Thyroid gland (tissue), 4 donors: ENCODE results near the gene KIRREL3. TPM values are rescaled to one million over a fixed set of nuclear protein-coding genes. Genes with fewer than 3 reads are reported as not detected.

Experiments
- DNase-seq, 2 donors: peaks; one replicate each; pipeline ENCODE4 v3.0.0-alpha.2; 2019
- H3K27ac ChIP-seq, 3 donors: fragments of 200-600 bp; sonication (generic); 1 replicate in 2 of 3; 2 replicates in 1 of 3; pipeline ENCODE4 v1.5.1; 2016 to 2019; ENCODE audit warnings: mild to moderate bottlenecking in 1 of 3, moderate library complexity in 1 of 3
- H3K27me3 ChIP-seq: fragments of 200-600 bp; sonication (generic); one replicate; pipeline ENCODE4 v1.5.1; 2019
- H3K36me3 ChIP-seq, 2 donors: fragments of 200-600 bp; sonication (generic); one replicate each; pipeline ENCODE4 v1.5.1; 2016 to 2019
- H3K4me1 ChIP-seq, 2 donors: fragments of 200-600 bp; sonication (generic); one replicate each; pipeline ENCODE4 v1.5.1; 2017 to 2019
- H3K4me3 ChIP-seq, 3 donors: fragments of 200-600 bp; sonication (generic); replicated peaks in 1 of 3; 1 replicate in 2 of 3; 2 replicates in 1 of 3; pipeline ENCODE4 v1.5.1; 2016; ENCODE audit warnings: mild to moderate bottlenecking in 1 of 3
- H3K9me3 ChIP-seq: fragments of 200-600 bp; sonication (generic); one replicate; pipeline ENCODE4 v1.5.1; 2017
- CTCF ChIP-seq, 6 experiments: fragments of 200-600 bp in 3 of 6; fragments of 450-650 bp in 3 of 6; sonication (generic) in 3 of 6; IDR thresholded peaks; one replicate each; pipeline ENCODE4 v1.5.1; 2016 to 2019; ENCODE audit warnings: antibody characterized with exemption in 6 of 6, mild to moderate bottlenecking in 2 of 6, inconsistent platforms in 1 of 6, moderate library complexity in 1 of 6
- POLR2A ChIP-seq, 2 donors: fragments of 450-650 bp; IDR thresholded peaks; one replicate each; pipeline ENCODE4 v1.6.1; 2017; ENCODE audit warnings: antibody characterized with exemption in 2 of 2, mild to moderate bottlenecking in 2 of 2, moderate library complexity in 1 of 2
- WGBS, 2 donors: methylation state at CpG; one replicate each; pipeline ENCODE4 v1.1.5; 2017; 5-methylcytosine and 5-hydroxymethylcytosine counted together
- intact Hi-C: fragments of 100-400 bp; cut with DNase I; formaldehyde crosslinking; loops from one replicate; pipeline ENCODE4 v1.15.1; 2023
- total RNA-seq, 4 donors: library from RNA; depleted of rRNA; stranded (reverse); fragments of >200 nt; gene quantifications; one replicate each; pipeline ENCODE4 v1.2.3, GENCODE V29; 2016

The KIRREL3 gene
- total RNA-seq, 4 donors from 2014 or later: 0.78 TPM; not detected in 3

DNA sequence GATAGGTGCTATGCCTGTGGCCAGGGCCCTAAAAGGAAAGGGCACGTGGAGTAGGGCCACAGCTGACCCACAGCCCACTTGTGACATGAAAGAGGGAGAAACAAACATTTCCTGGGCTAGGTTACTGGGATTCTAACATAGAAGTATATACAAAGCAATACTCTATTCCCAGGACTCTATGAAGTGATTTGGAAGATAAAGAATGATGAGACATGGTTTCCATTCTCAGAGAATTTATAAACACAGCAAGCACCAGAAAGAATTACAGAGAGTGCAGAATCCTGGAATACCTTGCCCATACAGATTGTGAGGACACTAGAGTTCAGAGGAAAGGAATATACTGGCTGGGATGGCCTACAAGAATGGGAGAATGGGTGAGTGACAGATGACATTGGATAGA lies 86.4 kb downstream of the KIRREL3 start:
- DNase-seq: no peak
- Histone ChIP-seq H3K27me3 (no peaks in the 10 kb centered on the region), H3K9me3 (no peaks in the 10 kb centered on the region), H3K4me1 (no peaks in the 10 kb centered on the region), H3K4me3 (no peak overlapping the region), H3K27ac (no peak overlapping the region), H3K36me3 (no peaks in the 10 kb centered on the region)
- intact Hi-C loops: no loop called here
- TF ChIP-seq POLR2A (IDR thresholded peaks at IDR 0.05): no peak
- 86 to 92% methylated on average over 1 of the region's 1 CpG for WGBS, 2 donors

DNA sequence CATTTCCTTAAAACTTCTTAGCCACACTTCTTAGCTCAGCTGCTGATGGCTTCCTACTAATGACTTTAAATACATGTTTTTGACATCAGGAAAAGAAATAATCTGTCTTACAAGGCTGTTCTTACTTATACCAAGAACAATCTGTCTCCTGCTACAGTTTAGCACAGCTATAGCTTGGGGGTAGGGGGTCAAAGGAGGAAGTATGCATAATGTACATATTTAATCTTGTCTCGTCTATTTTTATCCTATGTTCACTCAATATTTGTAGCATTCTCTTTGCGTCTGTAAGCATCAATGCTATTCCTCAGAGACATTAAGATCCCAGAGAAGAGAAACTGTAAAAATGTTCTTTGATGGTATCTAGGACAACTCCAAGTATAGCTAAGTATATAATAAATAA lies 96.0 kb downstream of the KIRREL3 start:
- TF ChIP-seq POLR2A (IDR thresholded peaks at IDR 0.05) (no peak), CTCF (IDR thresholded peaks at IDR 0.05) (no peak)
- H3K4me1 ChIP-seq: no peaks in the 10 kb centered on the region
- H3K27me3 ChIP-seq: no peaks in the 10 kb centered on the region
- intact Hi-C loops: no loop called here
- H3K4me3 ChIP-seq: no peak overlapping the region
- 87 to 88% methylated on average over 2 of the region's 2 CpGs for WGBS, 2 donors
- no peaks in the 10 kb centered on the region for H3K9me3 ChIP-seq
- no peak for DNase-seq
- H3K27ac ChIP-seq: no peak overlapping the region
- no peaks in the 10 kb centered on the region for H3K36me3 ChIP-seq

- Histone ChIP-seq H3K4me3 (no peak overlapping the region), H3K27me3 (no peaks in the 10 kb centered on the region), H3K27ac (no peak overlapping the region), H3K4me1 (no peaks in the 10 kb centered on the region), H3K9me3 (no peaks in the 10 kb centered on the region), H3K36me3 (no peaks in the 10 kb centered on the region)
- WGBS, 2 donors: 45 to 66% methylated on average over 3 of the region's 3 CpGs
- TF ChIP-seq CTCF (IDR thresholded peaks at IDR 0.05): no peak
- intact Hi-C loops: no loop called here
- DNase-seq: no peak
Measured at GRCh38 chr11:126901783-126902182, 98.8 kb downstream of the KIRREL3 start.

DNA sequence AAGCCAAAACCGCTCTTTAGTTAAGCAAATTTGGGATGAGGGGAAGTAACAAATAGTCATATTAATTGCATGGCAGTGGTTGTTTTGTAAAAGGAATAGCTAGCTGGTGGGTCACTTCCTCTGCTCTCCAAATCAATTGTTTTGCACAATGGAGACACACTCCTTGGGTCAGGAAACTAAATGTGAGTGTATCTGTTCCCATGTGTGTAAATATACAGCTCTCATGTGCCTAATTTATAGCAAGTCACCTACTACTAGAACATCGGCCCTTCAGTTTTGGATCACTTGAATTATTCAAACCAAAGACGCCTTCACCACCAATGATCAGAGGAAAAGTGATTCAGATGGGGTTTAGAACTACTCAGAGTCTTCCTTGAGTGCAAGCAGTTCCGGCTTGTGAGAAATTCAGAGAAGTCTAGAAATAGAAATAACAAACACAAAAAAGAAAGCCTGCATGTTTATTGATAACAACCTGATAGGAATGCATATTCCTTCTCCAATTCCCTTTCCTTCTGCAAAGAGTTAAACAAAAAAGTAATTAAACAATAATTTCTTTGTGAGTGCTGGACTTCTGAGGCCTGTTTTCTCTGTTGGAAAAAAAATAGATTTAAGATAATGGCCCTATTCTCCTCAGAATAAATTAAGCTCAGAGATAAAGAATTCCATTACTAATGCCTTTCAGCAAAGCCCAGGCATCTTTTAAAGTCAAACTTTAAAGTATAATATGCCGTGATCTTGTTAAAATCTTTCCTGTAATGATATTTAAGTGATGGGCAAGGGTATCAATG lies 100.4 kb downstream of the KIRREL3 start:
- Histone ChIP-seq H3K27ac (no peak overlapping the region), H3K27me3 (no peaks in the 10 kb centered on the region), H3K4me1 (no peaks in the 10 kb centered on the region), H3K9me3 (no peaks in the 10 kb centered on the region), H3K4me3 (no peak overlapping the region), H3K36me3 (no peaks in the 10 kb centered on the region)
- intact Hi-C loops: no loop called here
- 84 to 85% methylated on average over 5 of the region's 5 CpGs for WGBS, 2 donors
- TF ChIP-seq POLR2A (IDR thresholded peaks at IDR 0.05) (no peak), CTCF (IDR thresholded peaks at IDR 0.05) (no peak)
- no peak for DNase-seq

DNA sequence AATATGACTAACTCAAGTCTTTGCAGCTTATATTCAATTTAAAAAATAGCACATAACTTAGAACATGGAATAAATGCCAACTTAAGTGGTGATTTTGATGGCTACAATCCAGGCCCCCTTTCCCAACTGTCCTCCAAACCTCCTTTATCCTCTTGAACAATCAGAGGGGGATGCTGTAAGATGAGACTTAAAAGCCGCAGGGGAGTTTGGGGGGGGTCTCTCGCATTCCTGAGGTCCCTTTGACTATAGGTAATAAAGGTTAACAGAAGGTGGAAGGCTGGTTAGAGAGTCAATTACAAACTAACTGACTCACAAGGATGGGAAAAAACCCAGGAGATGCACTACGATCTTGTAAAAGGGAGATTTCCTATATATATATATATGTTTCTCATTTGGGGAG lies 101.8 kb downstream of the KIRREL3 start:
- no peak for DNase-seq
- intact Hi-C loops: no loop called here

More for the DNA sequence above, 101.8 kb downstream of the KIRREL3 start:
- no peaks in the 10 kb centered on the region for H3K36me3 ChIP-seq
- no peak overlapping the region for H3K4me3 ChIP-seq
- 63 to 67% methylated on average over 3 of the region's 3 CpGs for WGBS, 2 donors
- H3K27ac ChIP-seq: no peak overlapping the region
- TF ChIP-seq POLR2A (IDR thresholded peaks at IDR 0.05) (no peak), CTCF (IDR thresholded peaks at IDR 0.05) (no peak)
- no peaks in the 10 kb centered on the region for H3K9me3 ChIP-seq
- H3K4me1 ChIP-seq: no peaks in the 10 kb centered on the region
- H3K27me3 ChIP-seq: no peaks in the 10 kb centered on the region
